ENCODE results near the gene DBNL.
"Not testable (repeated sequence)": the region's sequence is repeated elsewhere in the genome, so short reads cannot be mapped to it uniquely, and the experiment has no call there.

- TF ChIP-seq EZH2phosphoT487 (IDR thresholded peaks at IDR 0.05; ENCODE audit: insufficient read depth, low read depth); EZH2 (IDR thresholded peaks at IDR 0.05; ENCODE audit: insufficient read depth, poor library complexity, severe bottlenecking): not testable (repeated sequence)
These were observed 25.4 kb upstream of the DBNL start for GRCh38 chr7:44018857-44019807.
